ENCODE results near the gene TEDC2.

The TEDC2 gene

DNA sequence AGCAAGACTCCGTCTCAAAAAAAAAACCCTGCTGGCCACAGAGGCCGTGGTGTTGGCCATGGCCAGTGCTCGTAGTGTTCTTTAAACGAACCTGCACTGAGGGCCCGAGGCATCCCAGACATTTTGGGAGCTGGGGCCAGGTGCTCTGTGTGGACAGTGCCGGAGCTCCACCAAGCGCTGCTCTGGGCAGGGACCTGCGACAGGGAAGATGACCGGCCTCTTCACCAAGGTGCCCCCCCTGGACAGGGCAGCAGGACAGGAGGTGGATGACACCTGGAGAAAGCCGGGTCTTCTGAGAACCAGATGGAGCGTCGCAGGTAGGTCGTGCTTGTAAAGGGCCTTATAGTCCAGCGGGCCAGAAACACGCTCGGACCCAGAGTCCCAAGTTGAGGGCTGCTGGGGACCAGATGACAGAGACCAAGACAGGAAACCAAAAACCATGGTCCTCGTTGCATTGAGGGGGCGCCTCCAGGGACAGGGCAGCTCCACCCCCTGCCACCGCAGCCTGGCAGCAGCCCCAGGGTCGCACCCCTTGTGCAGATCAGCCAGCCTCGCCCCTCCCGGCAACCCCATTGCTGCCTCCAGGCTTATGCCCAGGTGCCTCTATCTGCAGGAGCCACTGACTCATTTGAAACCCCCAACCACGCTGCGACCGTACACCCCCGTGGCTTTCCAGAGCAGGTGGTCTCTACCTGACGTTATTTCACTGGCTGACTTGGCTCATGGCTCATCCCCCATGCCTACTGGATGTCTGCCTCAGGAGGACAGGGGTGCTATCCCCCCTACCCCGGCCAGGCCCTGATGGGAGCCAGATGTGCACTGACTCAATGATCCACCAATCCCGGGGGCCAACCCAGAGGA is 7.0 kb downstream of the TEDC2 start:
- no peak for DNase-seq

DNA sequence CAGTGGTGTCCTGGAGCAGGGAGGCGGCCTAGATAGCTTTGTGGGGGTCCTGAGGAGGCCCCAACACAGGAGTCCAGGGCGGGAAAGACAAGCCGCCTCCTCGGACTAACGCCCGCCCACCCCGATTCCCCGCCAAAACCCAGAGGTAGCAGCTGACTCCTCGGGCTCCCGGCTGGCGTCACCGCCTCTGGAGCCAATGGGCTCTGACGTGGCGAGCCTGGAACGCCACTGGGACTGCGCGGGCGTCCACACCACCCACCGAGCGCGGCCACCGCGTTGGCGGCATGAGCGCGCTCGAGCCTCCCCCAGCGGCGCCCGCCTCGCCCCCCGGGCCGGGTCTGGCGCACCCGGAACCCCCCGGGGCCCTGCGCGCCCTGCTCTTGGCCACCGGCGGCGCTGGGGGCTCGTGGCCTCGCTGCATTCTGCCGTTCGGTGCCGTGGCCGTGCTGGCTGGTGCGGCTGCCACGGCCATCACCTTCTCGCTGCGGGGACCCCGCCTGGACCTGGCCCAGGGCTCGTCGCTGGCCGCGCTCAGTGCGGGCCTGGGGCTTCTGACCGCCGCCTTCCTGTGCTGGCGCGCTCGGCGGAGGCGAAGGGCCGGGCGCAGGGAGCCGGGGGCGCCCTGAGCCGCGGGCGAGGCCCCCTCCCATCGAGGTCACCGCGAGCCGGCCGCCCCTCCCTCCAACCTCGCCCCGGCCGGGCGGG is 7.8 kb downstream of the TEDC2 start:
- peak; percentile 85 for DNase-seq

DNA sequence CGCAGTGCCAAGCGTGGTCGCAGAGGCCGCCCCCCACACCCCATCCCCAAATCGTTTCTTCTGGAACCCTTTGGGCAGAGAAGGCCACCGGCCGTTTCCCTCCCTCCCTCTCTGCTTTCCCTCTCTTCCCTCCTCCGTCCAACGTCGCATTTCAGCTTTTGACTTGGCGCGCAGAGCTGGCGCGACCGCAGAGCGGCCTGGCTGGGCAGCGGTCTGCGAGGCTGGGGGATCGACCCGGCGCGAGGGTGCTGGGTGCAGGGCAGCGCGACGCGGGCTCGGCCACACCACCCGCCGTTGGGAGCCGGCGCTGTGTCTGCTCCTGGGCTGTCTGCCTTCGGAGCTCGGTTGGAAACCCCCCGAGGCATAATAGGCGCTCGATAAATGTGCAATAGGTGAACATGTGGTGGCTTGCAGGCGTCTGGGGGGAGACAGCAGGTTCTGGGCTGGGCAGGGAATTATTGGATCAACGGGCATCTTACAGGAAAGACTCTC is 8.4 kb downstream of the TEDC2 start:
- peak; percentile 55 for DNase-seq

DNA sequence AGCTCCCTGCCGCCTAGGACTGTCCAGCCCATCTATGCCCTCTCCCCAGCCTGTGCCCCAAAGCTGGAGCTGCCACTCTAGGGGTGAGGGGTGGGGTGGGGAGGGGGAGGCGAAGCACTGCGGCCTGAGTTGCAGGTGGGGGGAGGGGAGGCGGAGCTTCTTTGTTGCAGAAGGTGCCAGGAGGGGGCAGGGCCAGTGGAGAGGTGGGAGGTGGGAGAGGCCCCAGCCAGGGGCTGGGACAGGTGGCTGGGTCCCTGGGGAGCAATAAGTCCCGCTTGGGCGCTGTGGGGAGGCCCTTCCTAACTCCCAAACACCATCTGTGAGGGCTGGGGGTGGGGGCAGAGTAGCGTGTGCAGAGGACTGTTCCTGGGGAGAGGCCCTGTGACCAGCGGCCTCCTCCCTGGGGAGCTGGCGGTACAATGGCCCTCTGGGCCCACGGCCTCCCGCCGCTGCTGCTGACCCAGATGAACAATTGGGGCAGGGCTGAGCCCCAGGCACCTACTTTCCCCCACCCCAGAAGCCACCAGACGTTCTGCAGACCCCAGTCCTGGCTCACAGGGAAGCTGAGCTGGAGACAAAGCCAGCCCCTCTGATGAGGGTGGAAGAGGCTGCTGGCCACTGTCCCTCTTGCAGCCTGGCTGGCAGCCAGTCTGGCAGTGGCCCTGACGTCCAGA is 9.0 kb downstream of the TEDC2 start:
- no peak for DNase-seq

DNA sequence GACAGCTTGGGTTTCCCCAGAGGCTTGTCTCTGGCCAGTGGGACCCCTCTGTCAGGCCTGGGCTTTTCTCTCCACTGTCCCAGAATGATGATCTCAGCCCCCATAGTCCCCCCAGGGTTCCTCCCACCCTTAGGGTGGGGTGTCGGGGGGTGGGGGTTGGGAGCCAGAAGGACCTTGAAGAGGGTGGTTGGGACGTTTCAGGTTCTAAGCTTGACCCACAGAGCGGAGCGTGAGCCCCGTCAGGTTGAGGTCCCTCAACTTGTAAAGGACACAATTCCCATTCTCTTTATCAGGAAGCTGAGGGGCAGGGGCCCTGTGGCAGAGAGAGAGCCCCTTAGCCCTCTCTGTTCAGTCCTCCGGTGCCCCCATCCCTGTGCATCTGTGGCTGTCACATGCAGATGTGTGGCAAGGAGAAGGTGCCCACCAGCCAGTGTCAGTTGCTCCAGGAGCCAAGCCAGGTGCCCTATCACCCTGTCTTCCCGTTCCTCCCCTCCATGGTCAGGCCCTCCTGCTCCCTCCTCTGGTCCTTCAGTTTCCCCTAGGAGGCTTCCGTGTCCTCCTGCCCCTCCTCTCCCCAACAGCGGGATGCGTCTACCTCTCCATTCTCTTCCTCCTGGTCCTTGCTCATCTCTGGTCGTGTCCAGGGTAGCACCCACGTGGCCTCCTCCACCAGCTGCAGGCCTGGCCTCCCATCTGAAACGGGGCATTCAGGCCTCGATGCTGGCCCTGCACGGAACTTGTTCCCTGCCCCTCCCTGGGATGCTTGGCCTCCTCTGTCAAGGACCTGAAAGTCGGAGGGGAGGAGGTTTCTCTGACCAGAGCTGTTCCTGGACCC is 9.7 kb downstream of the TEDC2 start:
- DNase-seq: no peak

DNA sequence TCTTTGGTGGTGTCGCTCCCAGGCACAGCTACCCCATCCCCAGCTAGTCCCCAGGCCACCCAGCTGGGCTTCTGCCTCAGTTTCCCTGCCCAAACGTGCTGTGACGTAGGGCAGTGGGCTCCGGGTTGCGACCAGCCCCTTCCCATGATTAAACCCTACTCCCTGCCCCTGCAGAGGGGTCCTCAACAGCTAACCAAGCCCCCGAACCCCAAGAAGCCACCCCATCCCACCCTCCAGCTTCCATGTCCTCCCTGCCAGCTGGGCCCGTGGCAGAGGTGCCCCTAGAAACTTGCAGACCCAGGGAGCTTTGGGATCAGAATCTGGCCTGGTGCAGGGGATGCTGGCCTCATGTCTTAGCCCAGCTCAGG is 10.3 kb downstream of the TEDC2 start:
- DNase-seq: no peak

DNA sequence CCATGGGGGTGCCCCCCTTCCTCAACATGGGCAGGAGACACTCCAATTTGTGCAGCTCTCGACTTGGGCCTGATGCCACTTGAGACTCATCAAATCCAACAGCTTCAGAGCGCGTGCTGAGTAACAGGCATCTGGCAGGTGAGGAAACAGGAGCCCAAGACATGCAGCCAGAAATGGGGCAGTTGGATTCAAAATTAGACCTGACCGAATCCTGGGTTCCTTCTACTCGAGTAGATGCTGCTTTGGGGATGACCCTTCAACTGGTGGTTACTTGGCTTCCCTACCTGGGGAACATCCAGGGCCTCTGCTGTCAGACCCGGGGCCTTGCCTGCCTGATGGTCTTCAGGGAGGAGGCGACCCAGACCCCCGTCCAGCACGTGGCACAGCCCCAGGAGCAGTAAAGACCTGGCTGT is 10.7 kb downstream of the TEDC2 start:
- DNase-seq: no peak

DNA sequence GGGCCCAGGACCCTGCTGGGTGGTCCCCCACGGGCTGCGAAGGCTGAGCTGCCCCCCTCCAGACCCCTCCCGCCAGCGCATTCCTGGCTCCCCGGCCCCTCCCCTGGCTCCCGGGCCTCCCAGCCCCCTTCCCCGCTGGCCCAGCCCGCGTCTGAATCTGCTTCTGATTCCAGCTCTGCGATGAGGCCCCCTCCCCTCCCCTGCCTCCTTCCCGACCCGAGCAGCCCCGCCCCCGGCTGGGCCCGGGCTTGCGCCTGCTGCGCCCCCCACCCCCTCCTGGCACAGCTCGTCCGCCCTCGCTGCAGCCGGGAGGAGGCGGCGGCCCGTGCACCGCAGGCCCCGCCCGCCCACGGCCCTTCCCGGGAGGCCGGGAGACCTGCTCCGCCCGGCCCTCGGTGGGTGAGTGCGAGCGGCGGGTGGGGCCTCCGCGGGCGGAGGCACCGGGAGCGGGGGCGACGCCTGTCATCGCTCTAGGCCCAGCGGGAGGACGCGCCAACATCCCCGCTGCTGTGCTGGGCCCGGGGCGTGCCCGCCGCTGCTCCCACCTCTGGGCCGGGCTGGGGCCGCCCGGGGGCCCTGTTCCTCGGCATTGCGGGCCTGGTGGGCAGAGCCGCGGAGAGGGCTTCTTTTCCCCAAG is 11.2 kb downstream of the TEDC2 start, which contains the start of gene NTN3:
Gene NTN3 (plus strand): TSS at position 282 of the 637 bp plus-strand sequence. CDS start 405 bp downstream, outside the sequence.
- no peak for DNase-seq

DNA sequence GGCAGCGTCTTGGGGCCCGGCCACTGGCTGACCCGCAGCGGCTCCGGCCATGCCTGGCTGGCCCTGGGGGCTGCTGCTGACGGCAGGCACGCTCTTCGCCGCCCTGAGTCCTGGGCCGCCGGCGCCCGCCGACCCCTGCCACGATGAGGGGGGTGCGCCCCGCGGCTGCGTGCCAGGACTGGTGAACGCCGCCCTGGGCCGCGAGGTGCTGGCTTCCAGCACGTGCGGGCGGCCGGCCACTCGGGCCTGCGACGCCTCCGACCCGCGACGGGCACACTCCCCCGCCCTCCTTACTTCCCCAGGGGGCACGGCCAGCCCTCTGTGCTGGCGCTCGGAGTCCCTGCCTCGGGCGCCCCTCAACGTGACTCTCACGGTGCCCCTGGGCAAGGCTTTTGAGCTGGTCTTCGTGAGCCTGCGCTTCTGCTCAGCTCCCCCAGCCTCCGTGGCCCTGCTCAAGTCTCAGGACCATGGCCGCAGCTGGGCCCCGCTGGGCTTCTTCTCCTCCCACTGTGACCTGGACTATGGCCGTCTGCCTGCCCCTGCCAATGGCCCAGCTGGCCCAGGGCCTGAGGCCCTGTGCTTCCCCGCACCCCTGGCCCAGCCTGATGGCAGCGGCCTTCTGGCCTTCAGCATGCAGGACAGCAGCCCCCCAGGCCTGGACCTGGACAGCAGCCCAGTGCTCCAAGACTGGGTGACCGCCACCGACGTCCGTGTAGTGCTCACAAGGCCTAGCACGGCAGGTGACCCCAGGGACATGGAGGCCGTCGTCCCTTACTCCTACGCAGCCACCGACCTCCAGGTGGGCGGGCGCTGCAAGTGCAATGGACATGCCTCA is 12.0 kb downstream of the TEDC2 start:
- DNase-seq: no peak

DNA sequence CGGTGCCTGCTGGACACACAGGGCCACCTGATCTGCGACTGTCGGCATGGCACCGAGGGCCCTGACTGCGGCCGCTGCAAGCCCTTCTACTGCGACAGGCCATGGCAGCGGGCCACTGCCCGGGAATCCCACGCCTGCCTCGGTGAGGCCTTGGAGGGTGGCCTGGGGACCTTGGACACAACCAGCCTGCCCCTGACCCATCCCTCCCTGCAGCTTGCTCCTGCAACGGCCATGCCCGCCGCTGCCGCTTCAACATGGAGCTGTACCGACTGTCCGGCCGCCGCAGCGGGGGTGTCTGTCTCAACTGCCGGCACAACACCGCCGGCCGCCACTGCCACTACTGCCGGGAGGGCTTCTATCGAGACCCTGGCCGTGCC is 12.6 kb downstream of the TEDC2 start:
- no peak for DNase-seq

DNA sequence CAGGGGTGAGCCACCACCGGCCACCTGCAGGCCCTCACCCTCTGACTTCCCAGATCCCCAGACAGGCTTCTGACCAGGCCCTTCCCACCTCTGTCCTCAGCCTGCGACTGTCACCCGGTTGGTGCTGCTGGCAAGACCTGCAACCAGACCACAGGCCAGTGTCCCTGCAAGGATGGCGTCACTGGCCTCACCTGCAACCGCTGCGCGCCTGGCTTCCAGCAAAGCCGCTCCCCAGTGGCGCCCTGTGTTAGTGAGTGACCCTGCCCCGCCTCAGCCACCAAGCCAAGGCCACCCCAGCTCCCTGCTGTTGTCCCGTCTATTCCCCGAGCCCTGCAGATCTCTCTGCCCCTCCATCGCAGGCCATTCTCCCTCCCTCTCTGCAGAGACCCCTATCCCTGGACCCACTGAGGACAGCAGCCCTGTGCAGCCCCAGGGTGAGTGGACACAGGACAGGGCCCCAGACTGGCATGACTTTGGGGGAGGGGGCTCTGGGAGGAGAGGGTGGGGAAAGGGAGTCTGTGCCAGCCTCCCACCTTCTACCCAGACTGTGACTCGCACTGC is 13.1 kb downstream of the TEDC2 start:
- no peak for DNase-seq

DNA sequence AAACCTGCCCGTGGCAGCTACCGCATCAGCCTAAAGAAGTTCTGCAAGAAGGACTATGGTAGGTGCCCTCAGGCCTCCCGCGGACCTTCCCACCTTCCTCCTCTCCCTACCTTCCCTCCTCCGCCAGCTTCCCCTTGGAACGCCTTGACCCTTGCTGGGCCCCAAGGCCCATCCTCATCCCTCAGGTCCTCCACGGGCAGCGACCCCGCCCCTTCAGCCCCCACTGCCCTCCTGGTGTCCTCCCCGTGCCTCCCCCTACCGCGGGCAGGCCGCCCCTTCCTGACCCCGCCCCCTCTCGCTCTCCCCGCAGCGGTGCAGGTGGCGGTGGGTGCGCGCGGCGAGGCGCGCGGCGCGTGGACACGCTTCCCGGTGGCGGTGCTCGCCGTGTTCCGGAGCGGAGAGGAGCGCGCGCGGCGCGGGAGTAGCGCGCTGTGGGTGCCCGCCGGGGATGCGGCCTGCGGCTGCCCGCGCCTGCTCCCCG is 13.6 kb downstream of the TEDC2 start:
- DNase-seq: no peak

DNA sequence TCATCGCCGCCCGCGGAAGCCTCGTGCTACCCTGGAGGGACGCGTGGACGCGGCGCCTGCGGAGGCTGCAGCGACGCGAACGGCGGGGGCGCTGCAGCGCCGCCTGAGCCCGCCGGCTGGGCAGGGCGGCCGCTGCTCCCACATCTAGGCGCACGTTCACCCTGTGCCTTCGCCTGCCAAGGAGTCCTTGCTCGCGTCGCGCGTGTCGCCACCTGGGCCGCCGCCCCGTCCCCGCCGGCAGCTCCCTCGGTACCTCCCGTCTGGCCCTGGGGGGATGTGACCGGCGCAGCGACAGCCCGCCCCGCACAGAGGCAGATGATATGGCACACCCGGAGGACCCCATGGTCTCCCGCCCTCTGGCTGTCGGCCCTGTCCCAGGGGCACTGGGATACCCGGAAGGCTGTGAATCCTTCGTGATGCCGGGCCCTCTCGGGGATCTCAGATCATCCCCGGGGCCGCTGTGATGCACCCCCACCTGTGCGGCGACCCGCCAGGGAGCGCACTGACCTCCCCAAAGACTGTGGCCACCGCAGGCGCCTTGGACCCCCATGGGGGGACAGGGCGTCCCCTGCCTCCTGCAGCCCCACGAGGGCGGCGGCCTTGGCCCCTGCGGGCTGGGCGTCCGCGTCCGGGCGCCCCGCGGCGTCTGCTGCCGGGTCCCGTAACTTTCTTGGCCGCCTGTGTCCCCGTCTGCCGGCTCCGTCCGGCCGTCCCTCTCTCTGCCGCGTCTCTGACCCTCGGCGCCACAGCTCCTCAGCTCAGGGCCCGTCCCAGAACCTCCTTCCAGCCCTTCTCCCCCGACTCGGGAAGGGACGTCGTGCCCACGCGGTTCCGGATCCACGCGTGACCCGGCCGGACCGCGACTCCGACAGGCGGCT is 14.3 kb downstream of the TEDC2 start:
- peak; percentile 51 for DNase-seq

DNA sequence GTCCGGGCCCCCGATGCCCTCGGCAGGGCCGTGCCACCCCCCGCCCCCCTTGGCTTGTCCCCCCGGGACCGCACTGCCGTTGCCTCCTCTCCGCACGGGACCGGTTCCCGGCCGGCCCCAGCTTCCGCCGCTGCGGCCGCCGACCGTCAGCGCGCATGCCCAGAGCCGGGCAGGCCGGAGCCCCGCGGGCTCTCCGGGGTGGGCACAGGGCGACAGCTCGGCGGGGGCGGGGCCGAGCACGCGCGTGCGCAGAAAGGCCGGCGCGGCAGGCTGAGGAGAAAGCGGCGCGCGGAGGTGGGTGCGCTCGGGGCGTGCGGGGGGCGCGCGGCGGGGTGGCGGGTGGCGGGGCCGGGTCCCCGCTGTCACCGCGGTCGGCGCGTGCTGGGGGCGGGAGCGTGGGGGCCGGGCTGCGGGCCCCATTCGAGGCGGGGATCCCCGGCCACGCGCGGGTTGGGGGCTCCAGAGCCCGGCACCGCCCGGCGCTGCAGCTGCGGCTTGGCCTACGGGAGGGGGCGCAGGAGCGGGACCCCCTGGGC is 15.0 kb downstream of the TEDC2 start, which contains the start of gene TBC1D24:
Gene TBC1D24 (plus strand): TSS at position 251 of the 536 bp plus-strand sequence. CDS start 21,022 bp downstream, outside the sequence.
- peak; percentile 81 for DNase-seq

DNA sequence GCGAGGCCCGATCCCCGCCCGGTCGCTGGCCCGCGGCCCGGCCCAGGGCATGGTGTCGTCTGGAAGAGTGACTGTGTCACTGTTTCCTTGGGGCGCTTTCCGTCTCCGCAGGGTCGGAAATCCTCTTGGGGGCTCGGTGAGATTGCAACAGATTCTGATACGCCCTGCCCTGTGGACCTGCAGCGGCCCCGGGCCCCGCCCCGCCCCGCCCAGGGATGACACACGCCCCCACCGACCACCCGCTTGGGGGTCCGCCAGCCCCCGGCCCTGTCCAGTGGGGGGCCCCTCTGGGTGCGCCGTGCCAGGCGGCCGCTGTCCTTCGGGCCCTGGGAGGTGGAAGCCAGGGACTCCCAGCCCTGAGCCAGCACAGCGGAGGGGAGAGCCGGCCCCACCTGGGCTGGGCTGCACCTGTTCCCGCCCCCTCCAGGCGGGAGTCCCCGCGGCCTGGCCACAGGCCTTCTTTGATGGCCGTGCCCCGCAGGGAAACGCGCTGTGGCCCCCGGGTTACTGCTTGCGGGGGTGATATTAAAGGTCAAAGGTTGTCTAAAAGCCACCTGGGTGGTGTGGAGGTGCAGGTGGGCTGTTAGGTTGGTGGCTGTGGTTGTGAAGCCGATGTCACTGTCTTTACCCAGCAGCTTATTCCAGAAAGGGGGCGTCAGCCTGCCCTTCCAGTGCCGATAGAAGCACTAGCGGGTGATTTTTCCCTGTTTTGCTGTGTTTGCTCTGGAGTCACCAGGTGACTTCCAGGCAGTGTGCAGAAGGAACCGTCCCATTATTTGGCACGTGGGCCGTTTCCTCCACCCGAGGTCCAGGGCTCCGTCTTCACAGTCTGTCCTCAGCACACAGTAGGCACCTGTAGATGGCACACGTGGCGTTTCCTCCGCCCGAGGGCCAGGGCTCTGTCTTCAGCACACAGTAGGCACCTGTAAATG is 15.8 kb downstream of the TEDC2 start:
- DNase-seq: no peak

DNA sequence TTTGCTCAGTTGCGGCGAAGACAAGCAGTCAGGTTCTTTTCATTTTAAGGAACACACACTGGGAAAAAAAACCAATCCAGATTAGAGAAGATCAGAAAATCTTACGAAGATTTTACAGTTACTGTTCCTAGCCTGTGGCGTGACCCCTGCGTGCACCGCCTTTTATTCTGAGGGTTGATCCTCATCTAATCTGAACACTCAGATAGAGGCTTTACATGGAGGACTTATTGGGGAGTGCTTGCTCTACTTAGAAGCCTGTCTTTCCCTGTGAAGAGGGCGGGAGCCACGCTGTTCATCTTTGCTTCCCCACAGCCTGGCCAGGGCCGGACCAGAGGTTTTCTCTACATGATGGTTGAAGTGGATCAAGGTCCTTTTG is 16.4 kb downstream of the TEDC2 start:
- no peak for DNase-seq

DNA sequence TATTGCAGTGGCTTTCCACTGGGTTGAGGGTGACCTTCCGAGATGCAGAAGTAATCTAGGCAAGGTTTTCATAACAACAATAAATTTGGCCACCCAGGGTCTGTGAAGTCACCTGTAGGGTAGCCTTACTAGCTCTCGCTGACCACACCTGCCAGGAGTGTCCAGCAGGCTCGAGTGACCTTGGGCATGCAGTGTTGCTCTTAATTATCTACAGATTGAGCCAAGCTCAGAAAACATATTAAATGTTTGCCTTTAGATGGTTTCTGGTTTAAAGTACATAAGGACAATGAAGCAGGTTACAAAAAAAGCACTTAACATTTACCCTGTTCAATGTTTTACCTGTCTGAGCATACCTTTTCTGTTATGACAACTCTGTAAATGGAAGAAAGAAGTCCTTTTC is 16.8 kb downstream of the TEDC2 start:
- DNase-seq: no peak

DNA sequence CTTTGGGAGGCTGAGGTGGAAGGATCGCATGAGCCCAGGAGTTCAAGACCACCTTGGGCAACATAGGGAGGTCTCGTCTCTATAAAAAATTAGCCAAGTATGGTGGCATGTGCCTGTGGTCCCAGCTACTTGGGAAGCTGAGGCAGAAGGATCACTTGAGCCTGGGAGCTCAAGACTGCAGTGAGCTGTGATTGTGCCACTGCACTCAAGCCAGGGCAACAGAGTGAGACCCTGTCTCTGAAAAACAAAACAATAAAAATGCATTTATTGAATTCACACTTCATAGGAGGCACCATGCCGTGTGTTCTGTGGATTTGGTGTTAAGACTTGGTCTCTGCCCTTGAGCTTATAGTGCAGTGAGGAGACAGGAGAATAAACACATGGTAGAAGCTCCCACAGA is 17.4 kb downstream of the TEDC2 start:
- DNase-seq: no peak
